GM12878 (cell line): ENCODE data around the gene UBE2E3. TPM values are rescaled to one million over a fixed set of nuclear protein-coding genes. Genes with fewer than 3 reads are reported as not detected.

Experiments
- ATAC-seq: fragments of 200-7000 bp; cut with Tn5 transposase; 3 replicates; pipeline ENCODE4 v1.9.1; 2020; ENCODE audit warnings: mild to moderate bottlenecking, moderate library complexity
- BruUV-seq: library from RNA; stranded (reverse); fragments of 400-500 nt; replicated peaks from 2 replicates; lab custom pipeline; 2021; lab: Mats Ljungman, UMichigan
- CTCF ChIA-PET: fragments of 300-600 bp; sonication (Branson Sonifier 250); formaldehyde crosslinking; extraction: SDS; loops from one replicate; lab custom pipeline; 2021; ENCODE audit warnings: inconsistent platforms; lab: Yijun Ruan, JAX
- POLR2A ChIA-PET: fragments of 350-600 bp; formaldehyde crosslinking; extraction: SDS; loops from one replicate; lab custom pipeline; 2021; ENCODE audit warnings: inconsistent platforms; lab: Charles Lee
- RAD21 ChIA-PET: fragments of 300-600 bp; sonication (Branson Sonifier 250); formaldehyde crosslinking; loops from one replicate; lab custom pipeline; 2023; ENCODE audit warnings: antibody characterized with exemption; ENCODE audit not compliant: unreplicated experiment; lab: Charles Lee
- SMC1A ChIA-PET: fragments of 300-600 bp; sonication (Branson Sonifier 250); formaldehyde crosslinking; loops from one replicate; lab custom pipeline; 2023; ENCODE audit not compliant: unreplicated experiment, uncharacterized antibody; lab: Charles Lee
- DNase-seq: peaks from one replicate; pipeline ENCODE4 v3.0.0-alpha.2; 2011; ENCODE audit warnings: low read depth, low spot score
- FAIRE-seq: peaks from 3 replicates; lab custom pipeline; 2011; peaks lifted over from hg19 to GRCh38; lab: Jason Lieb, UNC
- H2AFZ ChIP-seq: 2 replicates; pipeline ENCODE4 v1.6.0; 2011; ENCODE audit warnings: low read depth, low read length, control low read depth; ENCODE audit not compliant: control insufficient read depth
- H3K27ac ChIP-seq: 2 replicates; pipeline ENCODE4 v1.5.1; 2011; ENCODE audit warnings: control low read depth; ENCODE audit not compliant: control insufficient read depth, insufficient read depth
- H3K27me3 ChIP-seq, 2 experiments: replicated peaks in 1 of 2; 2 replicates each; pipeline versions ENCODE4 v1.6.0 to v1.6.1; 2011; ENCODE audit warnings: low read length in 1 of 2; ENCODE audit not compliant: control insufficient read depth in 2 of 2, insufficient read depth in 2 of 2
- H3K36me3 ChIP-seq, 2 experiments: 2 replicates each; pipeline ENCODE4 v1.5.1; 2011; ENCODE audit warnings: low read length in 1 of 2; ENCODE audit not compliant: control insufficient read depth in 2 of 2, insufficient read depth in 2 of 2
- H3K4me1 ChIP-seq: 2 replicates; pipeline ENCODE4 v1.6.1; 2011; ENCODE audit warnings: mild to moderate bottlenecking, low read length, moderate library complexity, mixed read lengths; ENCODE audit not compliant: control insufficient read depth, insufficient read depth
- H3K4me2 ChIP-seq: 2 replicates; pipeline ENCODE4 v1.6.0; 2011; ENCODE audit warnings: control low read depth; ENCODE audit not compliant: control insufficient read depth, insufficient read depth
- H3K4me3 ChIP-seq: fragments of 200-600 bp; sonication (generic); 2 replicates; pipeline ENCODE4 v1.5.1; 2016
- H3K79me2 ChIP-seq: 2 replicates; pipeline ENCODE4 v1.6.0; 2011; ENCODE audit warnings: low read length; ENCODE audit not compliant: control insufficient read depth, insufficient read depth
- H3K9ac ChIP-seq: 2 replicates; pipeline ENCODE4 v1.8.0; 2011; ENCODE audit warnings: low read length, control low read depth, mixed read lengths; ENCODE audit not compliant: control insufficient read depth, insufficient read depth
- H3K9me3 ChIP-seq: replicated peaks from 3 replicates; pipeline ENCODE4 v1.5.1; 2011; ENCODE audit warnings: mild to moderate bottlenecking, low read length; ENCODE audit not compliant: control insufficient read depth, insufficient read depth
- H4K20me1 ChIP-seq: 2 replicates; pipeline ENCODE4 v1.6.0; 2011; ENCODE audit not compliant: control insufficient read depth, insufficient read depth
- ATF3 ChIP-seq: IDR thresholded peaks from 2 replicates; pipeline ENCODE4 v1.6.1; 2011; ENCODE audit warnings: low read depth, mild to moderate bottlenecking, low read length, moderate library complexity, borderline replicate concordance; ENCODE audit errors: extremely low read depth
- CEBPZ ChIP-seq: fragments of 150-350 bp; IDR thresholded peaks from 2 replicates; pipeline ENCODE4 v1.6.1; 2016; ENCODE audit warnings: low read depth, low read length
- CREM ChIP-seq: IDR thresholded peaks from 2 replicates; pipeline ENCODE4 v1.6.1; 2014; ENCODE audit warnings: antibody characterized with exemption, low read depth
- EGR1 ChIP-seq, 2 experiments: IDR thresholded peaks; 1 replicate in 1 of 2; 2 replicates in 1 of 2; pipeline ENCODE4 v1.6.1; 2011 to 2012; ENCODE audit warnings: low read depth in 2 of 2, low read length in 2 of 2, borderline replicate concordance in 1 of 2, mild to moderate bottlenecking in 1 of 2, moderate library complexity in 1 of 2
- JUND ChIP-seq: IDR thresholded peaks from 2 replicates; pipeline ENCODE4 v1.6.1; 2012; ENCODE audit warnings: low read depth, mild to moderate bottlenecking, low read length, improper control_type of control experiment, moderate library complexity
- MXI1 ChIP-seq: fragments of 150-350 bp; IDR thresholded peaks from 2 replicates; pipeline ENCODE4 v1.6.1; 2011; ENCODE audit warnings: low read depth, mild to moderate bottlenecking, inconsistent platforms, low read length, improper control_type of control experiment
- PKNOX1 ChIP-seq: fragments of 450-650 bp; IDR thresholded peaks from 2 replicates; pipeline ENCODE4 v1.6.1; 2016; ENCODE audit warnings: mild to moderate bottlenecking
- RCOR1 ChIP-seq: conservative IDR thresholded peaks from 2 replicates; pipeline ENCODE4 v1.6.1; 2012; ENCODE audit warnings: low read depth, low read length, improper control_type of control experiment
- TARDBP ChIP-seq: IDR thresholded peaks from 2 replicates; pipeline ENCODE4 v1.6.1; 2016; ENCODE audit warnings: borderline replicate concordance
- YBX1 ChIP-seq: fragments of 450-650 bp; IDR thresholded peaks from 2 replicates; pipeline ENCODE4 v1.6.1; 2016; ENCODE audit warnings: antibody characterized with exemption
- WGBS: methylation state at CpG from one replicate; pipeline ENCODE4 v1.1.6; 2016; ENCODE audit warnings: low lambda C conversion rate; ENCODE audit not compliant: insufficient replicate concordance, insufficient coverage; ENCODE audit errors: missing lambda C conversion rate; 5-methylcytosine and 5-hydroxymethylcytosine counted together
- in situ Hi-C: fragments of 300-500 bp; cut with MboI; formaldehyde crosslinking; loops from 9 replicates; pipeline ENCODE4 v1.14.3; 2018; ENCODE audit warnings: mixed read lengths
- intact Hi-C: fragments of 100-400 bp; cut with micrococcal nuclease; formaldehyde crosslinking; loops from one replicate; pipeline ENCODE4 v1.14.2; 2022; ENCODE audit not compliant: unreplicated experiment
- polyA plus RNA-seq, 11 experiments: library from polyadenylated mRNA; depleted of rRNA in 4 of 11; unstranded in 6 of 11; stranded (reverse) in 5 of 11; fragments of >200 nt; fragmentation: Nextera tagmentation in 4 of 11; fragmentation: Illumina TruSeq in 1 of 11; extraction: Ambion mirVana in 4 of 11; extraction: Trizol in 1 of 11; gene quantifications; 1 replicate in 1 of 11; 2 replicates in 10 of 11; pipeline versions ENCODE4 v1.2.1 to v1.2.3, GENCODE V29; 2011 to 2016; ENCODE audit warnings: inconsistent platforms in 2 of 11, missing spikeins in 2 of 11, low read depth in 1 of 11
- total RNA-seq, 4 experiments: library from RNA; depleted of rRNA in 3 of 4; stranded (reverse); fragments of >200 nt in 3 of 4; fragmentation: Illumina TruSeq in 1 of 4; extraction: Trizol in 1 of 4; gene quantifications; 2 replicates each; pipeline versions ENCODE4 v1.2.1 to v1.2.3, GENCODE V29; 2013 to 2021

The UBE2E3 gene
- total and polyA plus RNA-seq, 10 of the 15 experiments (the other 5 are each of a cell fraction or from before 2014, with no cell fraction given), result 14.9 to 50.0 (median 26.2) TPM

DNA sequence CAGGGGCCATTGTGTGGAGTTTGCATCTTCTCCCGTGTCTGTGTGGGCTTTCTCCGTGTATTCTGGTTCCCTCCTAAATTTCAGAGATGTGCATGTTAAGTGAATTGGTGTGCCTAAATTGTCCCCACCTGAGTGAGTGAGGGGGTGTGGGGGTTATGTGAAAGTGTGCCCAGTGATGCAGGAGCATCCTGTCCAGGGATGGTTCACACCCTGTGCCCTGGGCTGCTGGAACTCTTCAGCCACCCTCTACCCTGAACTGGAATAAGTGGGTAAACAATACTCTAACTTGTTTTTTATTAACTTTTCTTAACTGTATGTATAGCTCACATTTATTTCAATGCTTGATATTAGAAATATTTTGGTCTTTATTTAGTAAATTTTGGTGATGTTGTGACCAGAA lies 56.0 kb downstream of the UBE2E3 start:
- FAIRE-seq (no peak), ATAC-seq (peak; percentile 88), DNase-seq (no peak)
- Histone ChIP-seq H3K4me3 (no peak overlapping the region), H3K79me2 (no peaks in the 10 kb centered on the region), H3K9ac (no peak overlapping the region), H3K4me2 (no peak overlapping the region), H3K4me1 (peaks cover 3% of the 10 kb centered on the region), H3K9me3 (no peaks in the 10 kb centered on the region), H2AFZ (no peak overlapping the region), H3K36me3 (no peaks in the 10 kb centered on the region), H3K27ac (no peak overlapping the region), H4K20me1 (no peaks in the 10 kb centered on the region), H3K27me3 (no peaks in the 10 kb centered on the region)
- WGBS, result 96% methylated on average over 2 of the region's 2 CpGs
- POLR2A ChIA-PET, result no interaction called here
- in situ Hi-C loops, result no loop called here
- intact Hi-C loops, result loop anchor here (5.0 kb wide), 1 partner anchor 54 kb away; the partner anchor contains the start of gene UBE2E3
- TF ChIP-seq TARDBP, result no peak
- no peak for TF ChIP-seq YBX1
- TF ChIP-seq ATF3, result no peak
- TF ChIP-seq RCOR1, result no peak
- no peak for TF ChIP-seq MXI1
- TF ChIP-seq CEBPZ, result no peak
- TF ChIP-seq JUND, result no peak
- TF ChIP-seq CREM, result no peak
- no peak for TF ChIP-seq PKNOX1
- TF ChIP-seq EGR1 (IDR thresholded peaks at IDR 0.05; ENCODE audit: borderline replicate concordance in 1 of 2, low read depth in 2 of 2, low read length in 2 of 2), result no peak
- RAD21 ChIA-PET, result no interaction called here
- no TSS peak for BruUV-seq
- CTCF ChIA-PET, result interaction anchor here (0.6 to 1.5 kb wide), 3 partner anchors 13 to 343 kb away, joined by 3 read pairs; no protein-coding TSS in a partner anchor
- SMC1A ChIA-PET, result no interaction called here
